GM19324 (cell line): ENCODE measurements around the gene CCDC102A.

Source experiments
- ATAC-seq: cut with Tn5 transposase; IDR thresholded peaks from one replicate; pipeline ENCODE4 v1.9.1; 2021; ENCODE audit warnings: mild to moderate bottlenecking, moderate library complexity; ENCODE audit not compliant: unreplicated experiment, low FRiP score

CCDC102A gene

DNA sequence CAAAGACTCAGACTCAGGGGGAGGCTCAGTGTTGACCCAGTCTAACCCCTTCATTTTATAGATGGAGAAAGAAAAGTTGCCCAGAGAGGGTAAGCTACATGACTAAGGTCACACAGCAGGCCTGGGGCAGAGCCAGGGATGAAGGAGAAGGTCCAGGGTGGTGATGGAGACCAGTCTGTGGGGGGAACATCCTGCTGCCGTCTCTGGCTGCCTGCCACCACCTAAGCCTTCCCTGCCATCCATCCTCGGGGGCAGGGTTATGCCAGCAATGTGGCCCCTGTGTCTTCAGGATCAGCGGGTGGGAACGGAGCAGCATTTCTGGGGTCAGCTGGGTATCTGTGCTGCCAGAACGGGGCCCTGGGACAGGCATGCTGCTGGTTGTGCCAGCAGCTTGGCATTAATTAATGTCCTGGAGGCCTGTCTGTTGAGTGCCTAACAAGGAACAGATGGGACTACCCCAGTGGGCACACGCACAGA is 55.6 kb downstream of the CCDC102A start:
- no peak for ATAC-seq

GRCh38 chr16:57479976-57480753 is 56.2 kb downstream of the CCDC102A start:
- no peak for ATAC-seq

DNA sequence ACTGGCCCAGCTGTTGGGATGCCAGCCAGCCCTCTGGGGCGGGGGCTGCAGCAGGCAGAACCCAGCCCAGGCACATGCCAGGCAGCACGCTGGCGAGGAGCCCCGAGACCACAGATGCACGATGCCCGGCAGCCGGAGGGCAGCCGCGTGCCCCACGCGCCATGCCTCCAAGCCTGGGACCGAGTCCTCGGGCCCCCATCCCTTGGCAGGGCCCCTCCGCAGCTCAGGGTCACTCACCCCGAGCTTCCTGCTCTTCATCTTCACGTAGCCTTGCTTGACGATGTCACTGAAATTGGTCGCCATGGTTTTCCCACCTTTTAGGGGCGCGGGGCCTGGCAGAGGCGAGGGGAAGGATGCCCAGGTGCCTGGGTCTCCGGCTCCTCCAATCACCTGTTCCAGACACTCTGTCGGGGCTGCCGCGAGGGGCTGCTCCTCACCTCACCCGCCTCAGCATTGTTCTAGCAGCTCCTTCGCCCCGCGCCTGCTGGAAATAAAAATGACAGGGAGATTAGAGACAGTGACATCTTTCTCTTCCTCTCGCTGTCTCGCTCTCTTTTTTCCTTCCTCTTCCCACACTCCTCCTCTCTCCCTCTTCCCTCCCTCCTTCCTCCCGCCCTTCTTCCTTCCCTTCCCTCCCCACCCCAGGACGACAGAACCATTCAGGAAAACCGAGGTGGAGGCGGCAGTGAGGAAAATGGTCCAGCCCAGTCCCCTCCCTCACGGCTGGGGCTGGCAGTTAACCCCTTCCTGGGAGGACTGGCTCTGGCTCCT is 57.0 kb downstream of the CCDC102A start:
- no peak for ATAC-seq

DNA sequence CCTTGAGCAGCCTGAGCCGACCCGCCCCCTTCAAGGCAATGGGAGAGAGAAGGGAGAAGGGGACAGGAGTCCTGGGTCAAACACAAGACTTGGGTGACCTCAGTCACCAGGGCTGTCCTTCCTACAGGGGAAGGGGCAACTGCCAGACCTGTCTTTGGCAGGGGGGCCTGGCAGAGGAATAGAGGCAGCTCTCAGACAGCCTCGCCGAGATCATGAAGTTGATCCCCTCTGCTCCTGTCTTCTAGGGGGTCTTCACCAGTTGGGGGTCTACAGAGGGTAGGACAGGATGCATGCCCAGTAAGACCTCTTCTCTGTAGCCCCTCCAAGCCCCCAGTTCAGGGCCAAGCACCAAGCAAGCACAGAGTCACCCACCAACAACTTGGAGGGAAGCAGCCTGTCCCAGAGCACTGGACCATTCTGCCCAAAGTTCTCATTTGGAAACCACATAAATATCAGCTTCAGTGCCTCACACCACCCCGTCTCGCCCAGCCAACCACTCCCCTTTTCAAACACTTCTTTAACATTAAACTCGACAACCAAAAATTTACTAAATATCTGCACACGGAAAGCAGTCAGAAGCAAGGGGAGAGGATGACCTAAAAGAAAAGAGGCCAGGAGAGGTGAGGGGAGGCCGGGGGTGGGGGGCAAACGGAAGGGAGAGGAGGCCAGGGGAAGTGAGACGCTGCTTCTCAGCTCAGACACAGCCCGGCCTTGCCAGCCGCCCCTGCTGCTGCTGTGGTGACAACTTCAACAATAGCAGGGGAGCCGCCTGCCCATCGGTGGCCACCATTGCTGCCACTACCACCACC is 57.8 kb downstream of the CCDC102A start:
- ATAC-seq = no peak

DNA sequence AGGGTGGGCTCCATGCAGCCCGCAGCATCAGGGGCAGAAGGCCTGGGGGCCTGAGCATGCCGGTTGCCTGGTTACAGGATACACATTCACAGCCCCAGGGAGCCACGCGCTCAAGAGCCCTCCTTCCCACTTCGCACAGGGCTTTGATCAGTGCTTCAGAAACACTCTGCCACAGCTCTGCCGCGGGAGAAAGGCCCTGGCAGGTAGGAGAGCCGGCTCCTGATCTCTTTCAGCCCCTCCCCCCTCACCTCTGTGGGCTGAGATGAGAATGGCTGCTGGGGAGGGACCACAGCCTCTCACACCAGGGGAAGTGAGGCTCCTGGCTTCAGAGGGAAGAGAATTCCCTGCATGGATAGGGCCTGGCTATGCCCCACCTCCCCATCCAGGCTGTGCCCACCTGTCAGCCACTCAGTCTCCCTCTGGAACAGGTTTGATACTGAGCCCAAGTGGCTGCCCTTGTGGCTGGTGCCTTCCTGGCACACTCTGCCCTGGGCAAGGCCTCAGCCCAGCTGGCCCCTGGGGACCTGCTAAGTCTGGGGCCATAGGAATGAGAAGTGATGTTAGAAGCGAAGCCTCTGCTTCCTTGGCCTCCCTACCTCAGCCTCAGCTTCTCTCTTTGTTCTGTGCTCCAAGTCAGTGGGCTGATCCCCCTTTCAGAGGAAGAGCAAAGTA is 58.7 kb downstream of the CCDC102A start:
- no peak for ATAC-seq

- no peak for ATAC-seq
Measured at GRCh38 chr16:57476546-57477410, 59.6 kb downstream of the CCDC102A start.

DNA sequence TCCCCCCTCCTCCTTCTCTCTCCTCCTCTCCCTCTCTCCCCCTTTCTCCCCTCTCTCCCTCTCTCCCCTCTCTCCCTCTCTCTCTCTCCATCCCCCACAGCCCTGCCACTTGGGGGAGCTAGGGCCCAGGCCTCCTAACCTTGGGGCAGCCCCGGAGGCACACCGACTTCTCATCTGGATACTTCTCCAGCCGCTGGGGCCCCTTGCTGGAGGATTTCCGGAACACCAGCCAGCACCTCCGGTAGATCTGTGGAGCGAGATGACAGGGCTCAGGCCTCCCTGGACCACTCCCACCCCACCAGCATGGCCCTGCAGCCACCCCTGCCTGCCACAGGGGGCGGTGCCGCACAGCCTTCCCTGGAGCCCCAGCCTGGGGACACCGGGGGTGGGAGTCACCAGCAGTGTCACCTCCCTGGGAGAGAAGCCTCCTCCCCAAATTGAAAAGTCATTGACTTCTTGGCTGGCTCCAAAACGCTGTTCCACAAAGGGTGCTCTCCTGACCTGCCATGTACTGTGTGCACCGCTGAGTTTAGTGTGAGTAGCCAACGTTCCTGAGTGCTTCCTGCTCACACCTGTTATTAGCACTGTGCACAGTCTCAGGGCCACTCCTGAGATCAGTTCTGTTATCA is 60.5 kb downstream of the CCDC102A start:
- ATAC-seq = peak; percentile 68

- no peak for ATAC-seq
Measured at GRCh38 chr16:57474671-57475661, 61.4 kb downstream of the CCDC102A start.

DNA sequence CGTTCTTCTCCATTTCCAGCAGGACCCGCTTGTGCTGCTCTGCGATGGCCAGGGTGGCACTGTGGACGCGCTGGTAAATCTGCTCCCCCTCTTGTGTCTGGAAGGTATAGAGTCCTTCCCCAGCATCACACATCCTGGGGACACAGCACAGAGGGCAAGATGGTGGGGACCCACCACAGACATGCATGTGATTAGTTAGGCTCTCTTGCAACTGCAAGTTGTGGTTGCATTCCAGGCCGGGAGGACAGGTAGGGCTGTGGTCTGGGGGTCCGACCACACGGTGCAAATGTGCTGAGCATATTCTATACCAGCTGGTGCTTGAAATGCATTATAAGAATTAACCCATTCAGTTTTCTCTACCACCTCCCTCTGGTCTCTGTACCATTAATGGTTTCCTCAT is 62.5 kb downstream of the CCDC102A start:
- ATAC-seq = no peak

GRCh38 chr16:57473176-57473840 is 63.1 kb downstream of the CCDC102A start:
- no peak for ATAC-seq

- ATAC-seq = no peak
Measured at GRCh38 chr16:57472665-57473060, 63.7 kb downstream of the CCDC102A start.

DNA sequence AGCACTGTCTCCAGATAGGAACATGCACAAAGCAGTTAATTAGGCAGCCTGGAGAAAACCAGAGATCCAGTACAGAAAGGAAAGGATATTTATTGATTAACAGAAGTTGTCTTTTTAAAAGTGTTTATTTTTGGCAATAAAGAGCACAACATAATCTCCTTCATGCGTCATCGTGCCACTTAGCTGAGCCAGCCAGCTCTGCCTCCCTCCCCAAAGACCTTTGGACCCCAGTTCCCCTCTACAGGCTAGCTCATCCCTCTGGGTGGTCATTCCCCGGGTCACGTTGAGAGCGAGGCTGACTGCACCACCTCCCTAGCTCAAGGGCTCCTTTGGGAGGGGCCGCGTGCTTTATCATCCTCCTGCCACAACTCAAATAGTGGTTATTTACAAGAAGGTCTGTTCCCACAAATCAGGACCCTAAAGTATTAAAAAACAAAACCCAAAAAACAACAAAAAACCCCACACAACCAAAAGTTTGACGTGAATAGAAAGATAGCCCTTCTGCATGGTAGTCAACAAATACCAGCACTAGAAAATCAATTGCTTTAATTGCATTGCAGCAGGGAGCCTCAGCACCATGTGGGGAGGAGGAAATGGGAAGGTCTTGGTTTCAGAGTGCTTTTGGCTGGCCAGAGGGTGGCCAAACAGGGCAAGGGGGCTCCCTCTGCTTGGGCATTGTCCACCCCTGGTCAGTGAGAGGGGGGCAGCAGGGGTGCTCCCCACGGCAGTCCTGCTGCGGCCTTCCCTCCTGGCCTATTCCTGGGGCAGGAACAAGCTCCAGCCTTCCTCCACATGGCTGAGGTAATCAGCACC is 64.3 kb downstream of the CCDC102A start:
- no peak for ATAC-seq

DNA sequence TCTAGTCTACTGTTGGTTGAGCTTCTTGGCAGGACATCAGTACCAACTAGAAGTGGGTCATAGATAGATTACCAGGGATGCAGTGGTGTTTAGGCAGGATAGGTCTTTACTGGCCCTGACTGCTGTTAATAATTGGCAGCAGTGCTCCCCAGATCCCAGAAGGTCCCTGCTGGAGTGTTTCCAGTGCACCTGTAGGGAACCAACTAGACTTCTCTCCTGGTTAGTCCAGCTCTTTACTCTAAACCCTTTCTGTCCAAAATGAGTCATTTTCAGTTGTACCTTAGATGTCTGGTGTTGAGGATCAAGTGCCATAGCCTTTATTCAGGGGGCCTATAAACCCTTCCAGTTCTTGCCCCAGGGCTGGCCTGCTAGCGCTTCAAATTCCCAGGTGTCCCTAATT is 65.2 kb downstream of the CCDC102A start:
- no peak for ATAC-seq

DNA sequence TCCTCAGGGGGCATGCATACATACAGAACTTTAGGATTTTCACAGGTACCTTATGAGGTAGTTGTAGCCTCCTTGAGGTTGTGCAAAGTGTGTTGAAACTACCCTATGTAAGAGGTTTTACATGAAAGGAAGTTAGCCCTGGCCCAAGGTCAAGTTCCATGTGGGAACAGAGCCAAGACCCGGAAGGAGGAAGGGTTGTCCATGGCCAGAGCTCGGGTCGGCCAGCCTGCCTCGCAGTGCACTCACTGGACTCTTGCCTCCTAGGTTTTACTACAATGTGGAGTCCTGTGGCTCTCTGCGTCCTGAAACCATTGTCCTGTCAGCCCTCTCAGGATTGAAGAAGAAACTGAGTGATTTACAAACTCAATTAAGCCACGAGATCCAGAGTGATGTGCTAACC is 65.7 kb downstream of the CCDC102A start:
- no peak for ATAC-seq

DNA sequence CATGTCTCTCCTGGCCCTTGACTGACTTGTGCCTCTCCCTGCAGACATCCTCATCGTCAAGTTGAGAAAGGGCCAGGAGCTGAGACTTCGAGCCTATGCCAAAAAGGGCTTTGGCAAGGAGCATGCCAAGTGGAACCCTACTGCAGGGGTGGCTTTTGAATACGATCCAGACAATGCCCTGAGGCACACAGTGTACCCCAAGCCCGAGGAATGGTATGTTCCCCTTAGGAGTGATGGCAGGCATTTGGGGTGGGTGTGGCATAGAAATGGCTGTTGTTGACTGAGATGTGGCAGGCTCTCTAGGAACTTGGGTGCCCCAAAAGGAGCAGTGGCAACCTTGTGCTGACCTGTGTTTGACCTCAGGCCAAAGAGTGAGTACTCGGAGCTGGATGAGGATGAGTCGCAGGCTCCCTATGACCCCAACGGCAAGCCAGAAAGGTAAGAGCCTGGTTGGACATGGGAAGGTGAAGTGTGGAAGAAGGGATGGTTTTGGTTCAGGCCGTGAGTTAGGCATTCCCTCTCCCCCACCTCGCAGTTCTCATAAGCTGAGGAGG is 66.4 kb downstream of the CCDC102A start:
- ATAC-seq = no peak

GRCh38 chr16:57469046-57469445 is 67.3 kb downstream of the CCDC102A start:
- no peak for ATAC-seq
